8988T (cell line): ENCODE measurements around the gene MMRN2.
"Not testable (repeated sequence)": the region's sequence is repeated elsewhere in the genome, so short reads cannot be mapped to it uniquely, and the experiment has no call there.

Experiments
- DNase-seq: peaks from one replicate; pipeline ENCODE4 v3.0.0; 2011

Gene MMRN2, protein sequence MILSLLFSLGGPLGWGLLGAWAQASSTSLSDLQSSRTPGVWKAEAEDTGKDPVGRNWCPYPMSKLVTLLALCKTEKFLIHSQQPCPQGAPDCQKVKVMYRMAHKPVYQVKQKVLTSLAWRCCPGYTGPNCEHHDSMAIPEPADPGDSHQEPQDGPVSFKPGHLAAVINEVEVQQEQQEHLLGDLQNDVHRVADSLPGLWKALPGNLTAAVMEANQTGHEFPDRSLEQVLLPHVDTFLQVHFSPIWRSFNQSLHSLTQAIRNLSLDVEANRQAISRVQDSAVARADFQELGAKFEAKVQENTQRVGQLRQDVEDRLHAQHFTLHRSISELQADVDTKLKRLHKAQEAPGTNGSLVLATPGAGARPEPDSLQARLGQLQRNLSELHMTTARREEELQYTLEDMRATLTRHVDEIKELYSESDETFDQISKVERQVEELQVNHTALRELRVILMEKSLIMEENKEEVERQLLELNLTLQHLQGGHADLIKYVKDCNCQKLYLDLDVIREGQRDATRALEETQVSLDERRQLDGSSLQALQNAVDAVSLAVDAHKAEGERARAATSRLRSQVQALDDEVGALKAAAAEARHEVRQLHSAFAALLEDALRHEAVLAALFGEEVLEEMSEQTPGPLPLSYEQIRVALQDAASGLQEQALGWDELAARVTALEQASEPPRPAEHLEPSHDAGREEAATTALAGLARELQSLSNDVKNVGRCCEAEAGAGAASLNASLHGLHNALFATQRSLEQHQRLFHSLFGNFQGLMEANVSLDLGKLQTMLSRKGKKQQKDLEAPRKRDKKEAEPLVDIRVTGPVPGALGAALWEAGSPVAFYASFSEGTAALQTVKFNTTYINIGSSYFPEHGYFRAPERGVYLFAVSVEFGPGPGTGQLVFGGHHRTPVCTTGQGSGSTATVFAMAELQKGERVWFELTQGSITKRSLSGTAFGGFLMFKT

GRCh38 chr10:86957471-86958115 is at the start of gene MMRN2:
Gene MMRN2, minus strand, starts transcription at chr10:86957615. Its CDS starts 74 bp downstream, at chr10:86957541.
- DNase-seq = no peak

DNA sequence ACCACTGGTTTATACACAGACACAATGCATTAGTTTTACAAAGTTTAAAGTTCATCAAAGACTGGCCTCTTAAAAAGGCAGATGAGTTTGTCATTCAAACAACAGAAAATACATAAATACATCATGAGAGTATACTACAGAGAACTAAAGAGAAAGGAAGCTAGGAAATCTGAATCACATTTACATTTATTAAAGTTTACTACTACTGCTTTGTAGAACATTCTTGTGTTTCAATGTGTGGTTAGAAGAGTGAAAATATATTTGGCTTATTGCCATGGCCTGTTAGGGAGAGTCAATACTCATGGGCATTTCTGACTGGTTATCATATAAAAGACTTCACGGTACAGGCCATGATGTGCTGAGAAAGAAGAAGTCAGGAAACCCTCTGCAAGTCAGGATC is 49.7 kb upstream of the MMRN2 start:
- DNase-seq = not testable (repeated sequence)

- no peak for DNase-seq
Observed at GRCh38 chr10:87000491-87000890, 43.1 kb upstream of the MMRN2 start.

DNA sequence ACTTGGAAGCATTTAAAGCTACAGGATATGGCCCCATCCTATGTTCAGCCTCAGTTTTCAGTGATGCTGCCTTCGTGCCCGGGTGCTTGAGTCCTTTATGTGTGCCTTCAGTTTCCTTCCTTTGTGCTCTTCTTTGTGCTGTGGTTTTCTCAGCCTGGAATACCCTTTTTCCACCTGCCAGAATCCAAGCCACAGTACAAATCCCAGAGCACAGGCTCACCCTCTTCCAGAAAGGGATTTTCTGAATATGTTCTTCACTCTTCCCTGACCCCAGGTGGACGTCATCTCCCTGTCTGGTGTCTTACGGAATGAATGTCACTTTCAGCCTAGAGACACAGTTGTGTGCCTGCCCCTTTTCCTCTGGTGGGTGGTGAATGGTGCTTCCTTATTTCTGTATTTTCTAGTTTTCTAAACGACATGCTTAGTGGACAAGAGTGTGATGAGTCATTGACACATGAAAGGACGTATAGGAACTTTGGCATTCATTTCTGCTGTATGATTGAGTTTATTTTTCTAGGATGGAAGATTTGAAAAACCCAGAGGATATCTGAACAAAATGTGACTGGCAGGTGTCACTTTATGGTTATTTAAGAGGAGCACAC is 42.5 kb upstream of the MMRN2 start:
- DNase-seq = not testable (repeated sequence)

DNA sequence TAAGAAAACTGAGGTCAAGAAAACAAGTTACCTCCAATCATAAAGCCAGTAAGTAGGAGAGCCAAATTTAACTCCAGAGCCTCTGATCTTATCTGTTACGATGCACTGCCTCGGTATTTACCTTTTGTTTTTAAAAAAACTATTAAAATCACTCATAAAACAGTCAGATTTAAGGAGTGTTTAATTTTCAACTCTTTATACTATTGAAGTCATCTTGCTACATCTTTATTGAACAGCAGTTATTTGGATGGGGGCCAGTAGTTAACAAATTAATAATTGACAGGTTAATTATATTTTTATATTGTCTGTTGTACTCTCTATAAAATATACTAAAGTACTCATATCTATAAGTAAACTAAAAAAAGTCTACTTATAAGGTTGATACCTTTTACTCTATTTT is 35.5 kb upstream of the MMRN2 start:
- DNase-seq = no peak

DNA sequence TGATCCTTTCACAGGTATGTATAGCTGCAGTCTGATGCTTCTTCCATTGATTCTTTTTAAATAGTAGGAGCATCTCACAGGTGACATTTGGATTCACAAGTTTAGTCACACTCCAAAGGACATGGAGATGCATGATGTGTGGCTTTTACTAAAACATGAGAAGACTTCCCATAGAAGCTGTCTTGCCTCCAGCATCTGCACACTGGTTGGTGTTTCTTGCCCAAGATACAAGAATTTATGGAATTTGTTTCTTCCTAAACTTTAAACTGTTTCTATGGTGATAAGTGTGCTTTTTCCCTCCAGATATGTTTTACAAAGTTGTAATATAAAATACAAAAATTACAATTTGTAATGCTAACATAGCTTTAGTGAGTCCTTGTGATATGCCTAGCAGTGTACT is 35.0 kb upstream of the MMRN2 start:
- no peak for DNase-seq

- not testable (repeated sequence) for DNase-seq
Observed at GRCh38 chr10:86991362-86991761, 33.9 kb upstream of the MMRN2 start.

DNA sequence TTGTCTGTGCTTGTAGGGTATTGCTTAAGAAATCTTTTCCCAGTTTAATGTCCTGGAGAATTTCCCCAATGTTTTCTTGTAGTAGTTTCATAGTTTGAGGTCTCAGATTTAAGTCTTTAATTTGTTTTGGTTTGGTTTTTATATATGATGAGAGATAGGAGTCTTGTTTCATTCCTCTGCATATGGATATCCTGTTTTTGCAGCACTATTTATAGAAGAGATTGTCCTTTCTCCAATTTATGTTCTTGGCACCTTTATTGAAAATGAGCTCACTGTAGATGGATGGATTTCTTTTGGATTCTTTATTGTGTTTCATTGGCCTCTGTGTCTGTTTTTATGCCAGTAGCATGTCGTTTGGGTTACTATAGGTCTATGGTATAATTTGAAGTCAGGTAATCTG is 31.1 kb upstream of the MMRN2 start:
- DNase-seq = no peak

- DNase-seq = not testable (repeated sequence)
Observed at GRCh38 chr10:86984498-86984897, 27.1 kb upstream of the MMRN2 start.

GRCh38 chr10:86981716-86982115 is 24.3 kb upstream of the MMRN2 start:
- no peak for DNase-seq

- DNase-seq = not testable (repeated sequence)
Observed at GRCh38 chr10:86981020-86981419, 23.6 kb upstream of the MMRN2 start.

GRCh38 chr10:86979977-86980448 is 22.6 kb upstream of the MMRN2 start:
- no peak for DNase-seq

DNA sequence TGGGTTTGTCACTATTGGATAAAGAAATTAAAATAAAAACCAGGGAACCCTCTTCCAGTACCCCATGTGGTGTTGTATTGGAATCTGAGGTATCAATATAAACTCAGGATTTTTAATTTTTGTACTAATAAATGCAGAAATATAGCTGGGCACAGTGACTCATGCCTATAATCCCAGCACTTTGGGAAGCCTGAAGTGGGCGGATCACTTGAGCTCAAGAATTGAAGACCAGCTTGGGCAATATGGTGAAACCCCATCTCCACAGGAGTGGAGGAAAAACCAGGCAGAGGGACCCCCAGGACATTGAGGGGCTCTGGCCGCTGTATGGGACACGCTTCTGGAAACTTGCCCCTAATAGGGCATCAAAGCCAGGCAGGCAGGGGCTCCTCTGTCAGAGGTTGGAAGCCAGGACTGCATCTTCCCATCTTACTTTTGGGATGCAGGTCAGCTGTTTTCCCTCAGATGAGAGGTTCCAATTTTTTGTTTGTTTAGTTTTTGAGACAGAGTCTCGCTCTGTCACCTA is 21.9 kb upstream of the MMRN2 start:
- DNase-seq = no peak

- DNase-seq = not testable (repeated sequence)
Observed at GRCh38 chr10:86978457-86978856, 21.0 kb upstream of the MMRN2 start.

- no peak for DNase-seq
Observed at GRCh38 chr10:86976362-86977056, 19.1 kb upstream of the MMRN2 start.

- DNase-seq = no peak
Observed at GRCh38 chr10:86974484-86974883, 17.1 kb upstream of the MMRN2 start.

DNA sequence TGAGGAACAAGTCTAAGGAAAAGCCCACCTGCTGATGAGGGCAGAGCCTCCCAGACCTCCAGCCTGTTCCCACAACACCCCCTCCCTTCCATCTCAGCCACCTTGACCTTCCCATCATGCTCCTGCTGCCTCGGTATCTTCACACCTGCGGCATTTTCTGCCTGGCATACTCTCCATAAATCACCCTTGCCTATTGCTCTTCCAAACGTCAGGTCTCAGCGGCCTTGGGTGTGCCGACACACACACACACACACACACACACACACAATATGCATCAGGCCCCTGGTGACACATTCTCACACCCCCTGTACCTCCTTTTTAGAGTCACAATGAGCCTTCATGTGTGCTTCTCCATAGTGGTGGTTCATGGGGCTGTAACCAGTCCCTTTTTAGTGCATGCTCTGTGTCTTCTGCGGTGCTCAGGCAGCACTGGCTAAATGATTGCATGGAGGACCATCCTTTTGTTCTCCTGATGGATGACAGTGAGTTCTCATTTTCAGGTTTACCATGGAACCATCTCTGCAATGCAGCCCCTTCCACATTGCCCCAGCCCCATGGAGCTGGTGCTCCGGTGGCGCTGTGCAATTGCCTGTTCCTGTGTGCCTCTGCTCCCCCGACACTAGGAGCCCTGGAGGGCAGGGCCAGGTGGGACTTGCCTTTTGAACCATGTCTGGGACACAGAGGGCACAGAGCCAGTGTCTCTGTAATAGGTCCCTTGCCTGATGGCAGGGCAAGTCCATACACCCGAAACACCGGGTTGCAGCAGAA is 15.4 kb upstream of the MMRN2 start:
- DNase-seq = no peak

- no peak for DNase-seq
Observed at GRCh38 chr10:86971232-86971991, 14.0 kb upstream of the MMRN2 start.

DNA sequence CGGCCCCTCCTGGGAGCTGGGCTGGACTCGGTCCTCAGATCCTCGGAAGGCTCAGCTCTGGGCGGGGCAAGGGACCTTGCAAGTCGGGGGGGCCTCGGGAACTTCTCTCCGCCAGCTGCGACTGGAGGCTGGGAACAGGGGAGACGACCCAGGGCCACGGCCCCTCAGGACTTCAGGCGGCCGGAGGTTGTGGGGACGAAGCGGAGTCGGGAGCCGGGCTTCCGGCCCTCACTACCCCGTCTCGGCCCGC is 13.5 kb upstream of the MMRN2 start:
- no peak for DNase-seq

DNA sequence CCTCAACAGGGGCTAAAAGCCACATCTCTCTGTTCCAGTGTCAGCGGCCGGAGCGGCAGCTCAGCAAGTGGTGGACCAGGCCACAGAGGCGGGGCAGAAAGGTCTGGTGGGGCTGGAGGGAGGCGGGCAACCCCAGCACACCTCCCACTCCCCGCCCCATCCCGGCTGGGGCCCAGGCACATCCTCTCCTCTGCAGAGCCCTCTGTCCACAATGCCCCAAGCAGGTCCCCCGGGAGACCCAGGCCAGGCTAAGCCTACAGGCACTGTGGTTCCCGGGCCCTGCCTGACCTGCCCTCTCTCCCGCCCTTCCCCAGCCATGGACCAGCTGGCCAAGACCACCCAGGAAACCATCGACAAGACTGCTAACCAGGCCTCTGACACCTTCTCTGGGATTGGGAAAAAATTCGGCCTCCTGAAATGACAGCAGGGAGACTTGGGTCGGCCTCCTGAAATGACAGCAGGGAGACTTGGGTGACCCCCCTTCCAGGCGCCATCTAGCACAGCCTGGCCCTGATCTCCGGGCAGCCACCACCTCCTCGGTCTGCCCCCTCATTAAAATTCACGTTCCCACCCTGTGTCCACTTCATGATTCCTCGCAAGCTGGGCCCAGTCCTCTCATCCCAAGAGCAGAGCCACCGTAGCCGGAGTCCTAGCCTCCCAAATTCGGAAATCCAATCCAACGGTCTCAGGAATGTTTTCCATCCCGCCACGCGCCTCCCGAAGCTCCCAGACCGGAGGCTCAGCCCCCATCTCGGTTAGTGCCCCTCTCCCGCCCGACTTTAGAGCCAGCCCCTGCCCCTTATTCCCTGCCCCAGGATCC is 13.0 kb upstream of the MMRN2 start:
- DNase-seq = no peak
